Stimulated activated CD4-positive, alpha-beta T cell treated with anti-CD3 and anti-CD28 coated beads, Interleukin-1b, Interleukin-23, amount 100 ng/mL, for 24 hours (primary cell): Measurements from ENCODE around the gene OSBPL6.
"Not testable (repeated sequence)": the region's sequence is repeated elsewhere in the genome, so short reads cannot be mapped to it uniquely, and the experiment has no call there.

Experiments
- DNase-seq, 4 experiments: peaks; one replicate each; pipeline ENCODE4 v3.0.0-alpha.2; 2020; ENCODE audit warnings: low read depth in 4 of 4, low spot score in 1 of 4

OSBPL6 gene

GRCh38 chr2:178197791-178198190, 3.5 kb downstream of the OSBPL6 start:
- no peak for DNase-seq

- not testable (repeated sequence) for DNase-seq
These were observed 4.1 kb downstream of the OSBPL6 start for GRCh38 chr2:178198441-178198840.

DNA sequence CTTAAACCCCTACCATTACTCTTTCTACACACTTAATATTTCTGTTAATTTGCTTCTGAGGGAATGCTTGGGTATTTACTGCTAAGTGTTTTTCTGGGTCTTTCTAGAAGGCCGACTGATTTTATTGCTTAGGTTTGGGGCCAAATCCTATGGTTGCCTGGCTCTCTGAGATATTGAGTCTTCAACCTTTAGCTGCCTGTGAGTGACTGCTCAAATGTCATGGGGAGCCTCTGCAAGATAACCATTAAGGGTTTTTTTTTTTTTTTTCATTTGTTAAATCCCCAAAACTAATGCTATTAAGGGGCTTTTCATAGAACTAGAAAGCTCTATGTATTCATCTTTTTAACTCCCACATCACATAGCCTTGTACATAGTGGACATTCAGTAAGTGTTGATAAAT, 5.0 kb downstream of the OSBPL6 start:
- DNase-seq: no peak

DNA sequence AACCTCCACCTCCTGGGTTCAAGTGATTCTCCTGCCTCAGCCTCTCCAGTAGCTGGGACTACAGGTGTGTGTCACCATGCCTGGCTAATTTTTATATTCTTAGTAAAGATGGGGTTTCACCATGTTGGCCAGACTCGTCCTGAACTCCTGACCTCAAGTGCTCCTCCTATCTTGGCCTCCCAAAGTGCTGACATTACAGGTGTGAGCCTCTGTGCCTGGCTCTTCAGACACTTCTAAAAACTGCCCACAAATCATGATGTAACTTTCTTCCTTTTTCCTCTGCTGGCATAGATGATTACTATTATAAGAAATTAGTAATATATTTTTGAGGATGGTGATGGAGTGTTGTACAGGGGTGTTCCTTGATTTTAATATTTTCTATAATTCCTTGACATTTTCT, 6.0 kb downstream of the OSBPL6 start:
- no peak for DNase-seq

GRCh38 chr2:178202927-178203326, 8.6 kb downstream of the OSBPL6 start:
- DNase-seq: no peak

GRCh38 chr2:178204977-178205376, 10.7 kb downstream of the OSBPL6 start:
- DNase-seq: no peak

DNA sequence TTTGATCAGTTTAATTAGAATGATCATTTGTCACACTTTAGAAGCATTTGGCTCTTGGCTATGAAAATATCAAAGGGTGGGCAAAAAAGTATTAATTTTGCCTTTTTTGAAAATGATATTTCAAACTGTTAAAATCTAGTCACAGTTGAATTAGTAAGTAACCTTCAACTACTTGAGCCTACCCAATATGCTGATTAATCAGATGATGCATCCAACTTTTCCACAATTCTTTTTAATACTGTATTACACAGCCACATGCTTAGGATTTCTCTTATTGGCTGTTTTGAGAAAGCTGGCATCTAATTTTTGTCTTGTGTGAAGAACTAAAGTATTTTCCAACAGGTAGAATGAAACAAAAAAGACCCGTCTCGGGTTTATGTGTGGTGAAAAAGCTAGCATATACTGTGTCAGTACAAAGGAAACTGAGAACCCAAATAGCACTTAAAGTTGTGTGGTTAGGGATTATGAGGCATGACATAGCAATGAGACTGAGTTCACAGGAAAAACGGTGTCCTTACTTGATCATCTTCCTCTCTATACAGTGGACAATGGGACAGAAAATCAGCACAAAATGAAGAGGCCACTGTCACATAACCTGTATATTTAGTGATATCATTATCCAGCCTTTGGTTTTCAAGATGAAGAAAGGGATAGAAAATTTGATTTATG, 11.7 kb downstream of the OSBPL6 start:
- no peak for DNase-seq

DNA sequence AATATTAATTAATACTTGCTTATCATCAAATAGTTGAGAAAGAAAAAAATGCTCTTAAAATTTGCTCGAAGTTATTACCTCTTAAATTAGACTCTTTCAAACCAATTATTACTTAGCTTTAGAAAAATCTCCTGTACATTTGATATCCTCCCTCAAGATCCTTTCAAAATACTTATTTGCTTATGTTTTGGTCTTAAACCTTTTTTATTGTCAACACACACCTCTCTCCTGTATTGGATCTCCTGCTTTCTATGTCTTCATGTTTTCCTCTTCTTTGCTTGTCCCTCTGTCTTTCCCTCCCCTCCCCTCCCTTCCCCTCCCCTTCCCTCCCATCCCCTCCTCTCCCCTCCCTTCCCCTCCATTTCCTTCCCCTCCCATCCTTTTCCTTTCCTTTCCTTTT, 14.0 kb downstream of the OSBPL6 start:
- no peak for DNase-seq

DNA sequence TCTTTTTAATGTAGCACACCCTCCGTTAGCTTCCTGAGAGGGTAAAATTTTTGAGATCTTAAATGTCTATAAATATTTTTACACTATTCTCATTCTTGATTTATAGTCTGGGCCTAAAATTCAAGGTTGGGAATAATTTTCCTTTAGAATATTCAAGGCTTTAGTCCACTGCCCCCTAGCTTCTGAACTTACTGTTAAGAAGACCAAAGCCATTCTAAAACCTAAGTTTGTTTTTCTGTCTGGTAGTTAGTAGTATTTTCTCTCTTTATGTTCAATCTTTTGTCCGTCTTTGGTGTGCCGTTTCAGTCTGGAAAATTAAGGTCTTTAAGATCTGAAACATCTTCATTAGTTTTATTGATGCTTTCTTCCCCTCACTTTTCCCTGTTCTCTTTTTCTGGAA, 14.5 kb downstream of the OSBPL6 start:
- no peak for DNase-seq

GRCh38 chr2:178211460-178211859, 17.1 kb downstream of the OSBPL6 start:
- DNase-seq: no peak

- no peak for DNase-seq
These were observed 17.6 kb downstream of the OSBPL6 start for GRCh38 chr2:178211943-178212342.

GRCh38 chr2:178213991-178214390, 19.7 kb downstream of the OSBPL6 start:
- no peak for DNase-seq

DNA sequence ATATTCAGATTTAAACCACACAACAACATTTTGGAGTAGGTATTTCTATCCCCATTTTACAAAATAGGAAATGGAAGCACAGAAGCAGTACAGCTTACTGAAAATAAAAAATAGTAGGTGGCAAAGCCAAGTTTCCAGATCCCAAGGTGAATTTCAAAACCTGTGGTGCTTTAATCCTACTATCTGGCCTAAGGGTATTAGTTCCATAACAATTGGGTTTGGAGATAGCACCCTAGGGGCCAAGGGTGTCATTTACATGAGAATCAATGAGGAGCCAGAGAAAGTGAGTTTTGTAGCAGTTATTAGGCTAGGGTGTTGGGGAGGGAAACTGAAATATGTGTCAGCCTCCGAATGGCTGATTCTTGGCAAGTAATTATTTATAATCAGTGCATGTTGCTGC, 24.9 kb downstream of the OSBPL6 start:
- DNase-seq: no peak

GRCh38 chr2:178220814-178221213, 26.5 kb downstream of the OSBPL6 start:
- DNase-seq: no peak

GRCh38 chr2:178221556-178221955, 27.2 kb downstream of the OSBPL6 start:
- DNase-seq: no peak

GRCh38 chr2:178223806-178224205, 29.5 kb downstream of the OSBPL6 start:
- no peak for DNase-seq

DNA sequence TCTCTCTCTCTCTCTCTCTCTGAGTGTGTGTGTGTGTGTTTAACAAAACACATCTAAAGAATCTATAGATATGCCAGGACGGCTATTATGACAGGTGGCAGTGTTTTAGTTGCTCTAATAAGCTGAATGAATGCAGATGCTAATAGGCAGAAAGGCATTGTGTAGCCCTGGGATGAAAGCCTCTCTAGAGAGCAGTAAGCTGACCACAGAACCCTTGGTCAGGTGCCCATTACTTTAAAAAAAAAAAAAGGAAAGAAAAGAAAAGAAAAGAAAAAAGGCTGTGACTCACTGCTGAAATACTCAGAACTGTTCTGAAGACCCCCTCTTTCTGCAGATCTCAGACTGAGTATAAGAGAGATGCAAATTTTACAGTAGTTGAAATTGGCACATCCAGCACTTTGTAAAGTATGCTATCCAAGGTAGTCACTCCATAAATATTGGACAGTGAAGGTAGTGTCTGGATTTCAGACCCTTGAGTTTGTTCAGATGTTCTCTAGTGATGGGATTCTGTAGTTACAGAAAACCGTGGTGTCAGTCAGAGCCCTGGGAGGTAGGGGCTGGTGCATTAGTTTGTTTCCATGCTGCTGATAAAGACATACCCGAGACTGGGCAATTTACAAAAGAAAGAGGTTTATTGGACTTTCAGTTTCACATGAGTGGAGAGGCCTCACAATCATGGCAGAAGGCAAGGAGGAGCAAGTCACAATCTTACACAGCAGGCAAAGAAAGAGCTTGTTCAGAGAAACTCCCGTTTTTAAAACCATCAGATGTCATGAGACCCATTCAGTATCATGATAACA, 30.9 kb downstream of the OSBPL6 start:
- no peak for DNase-seq

DNA sequence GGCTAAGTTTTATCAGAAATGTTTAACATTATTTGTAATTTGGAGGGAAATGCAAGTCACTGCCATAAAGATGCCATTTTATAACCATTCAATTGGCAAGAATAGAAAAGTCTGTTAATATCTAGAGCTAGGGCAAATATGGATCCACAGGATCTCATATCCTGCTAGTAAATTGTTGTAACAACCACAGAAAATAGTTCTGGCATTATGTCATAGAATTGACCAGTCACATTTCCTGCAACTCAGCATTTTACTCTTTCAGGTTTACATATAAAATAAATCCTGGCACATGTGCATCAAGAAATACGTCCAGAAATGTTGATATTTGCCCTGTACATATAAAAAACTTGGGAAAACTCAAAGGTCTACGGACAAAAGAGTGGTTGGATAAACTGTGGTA, 32.9 kb downstream of the OSBPL6 start:
- no peak for DNase-seq

- no peak for DNase-seq
These were observed 35.6 kb downstream of the OSBPL6 start for GRCh38 chr2:178229927-178230326.

DNA sequence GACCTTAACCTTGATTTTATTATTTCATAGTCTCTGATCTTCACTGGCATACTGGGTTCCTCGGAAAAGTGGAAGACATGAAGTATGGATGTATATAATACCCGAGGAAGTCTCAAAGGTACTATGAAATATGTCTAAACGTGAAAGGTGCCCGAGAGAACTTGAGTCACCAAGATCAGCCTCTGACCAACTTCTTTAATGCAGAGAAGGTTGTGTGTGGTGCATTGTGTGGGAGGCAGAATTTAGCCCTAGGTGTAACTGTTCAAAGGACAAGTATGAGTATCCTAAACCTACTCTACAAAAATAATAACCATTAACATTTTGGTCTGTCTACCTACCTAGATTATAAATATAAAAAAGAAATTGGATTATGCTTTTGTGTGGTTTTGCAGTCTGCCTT, 36.1 kb downstream of the OSBPL6 start:
- no peak for DNase-seq

DNA sequence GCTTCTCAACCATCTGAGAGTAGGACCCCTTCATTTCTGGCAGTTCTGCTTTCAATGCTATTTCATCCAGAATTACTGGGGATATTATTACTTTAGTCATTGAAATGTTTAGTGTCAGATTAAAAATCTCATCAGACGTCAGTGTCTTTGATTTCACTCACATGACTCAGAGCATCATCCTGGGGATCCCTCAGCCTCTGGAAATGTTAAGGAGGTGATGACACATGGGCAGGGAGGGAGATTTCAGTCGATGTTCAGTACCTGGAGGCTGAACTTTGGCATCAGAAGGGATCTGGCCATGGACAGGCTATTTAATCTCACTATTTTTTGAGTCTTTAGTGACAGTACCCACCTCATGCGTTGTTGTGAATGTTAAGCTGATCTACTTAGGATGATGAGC, 39.1 kb downstream of the OSBPL6 start:
- no peak for DNase-seq

DNA sequence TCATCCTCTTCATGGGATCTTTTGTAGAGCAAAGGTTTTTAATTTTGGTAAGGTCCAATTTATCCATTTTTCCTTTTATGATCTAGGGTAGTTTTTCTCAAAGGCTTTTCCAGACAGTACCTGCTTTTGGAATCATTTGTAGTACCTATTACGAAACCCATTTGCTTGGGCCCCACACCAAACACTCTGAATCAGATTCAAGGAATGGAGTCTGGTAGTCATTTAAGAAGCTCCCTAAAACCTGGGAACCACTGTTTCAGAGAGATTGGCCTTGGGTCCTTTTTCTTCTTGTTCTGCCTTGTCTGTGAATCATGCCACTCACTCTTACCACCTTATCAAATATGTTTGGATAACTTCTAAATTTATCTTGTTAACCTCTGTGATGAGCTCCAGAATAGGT, 40.3 kb downstream of the OSBPL6 start:
- DNase-seq: no peak
